HL-60/S4 treated with retinoic acid at 250 ng/mL for 4 days and 3 days (cell line): ENCODE data around the gene PAEP.

Experiments
- in situ Hi-C: fragments of 300-500 bp; cut with MboI; formaldehyde crosslinking; loops from 2 replicates; pipeline ENCODE4 v1.7.0; 2022; ENCODE audit warnings: low sequenced_read_pairs

Gene PAEP

GRCh38 chr9:135612981-135613910 is 51.7 kb downstream of the PAEP start:
- in situ Hi-C loops, result no loop called here

GRCh38 chr9:135613946-135614805 is 52.6 kb downstream of the PAEP start:
- in situ Hi-C loops, result no loop called here

- in situ Hi-C loops, result no loop called here
Measured at GRCh38 chr9:135614821-135615665, 53.5 kb downstream of the PAEP start.

GRCh38 chr9:135615666-135616618 is 54.4 kb downstream of the PAEP start:
- in situ Hi-C loops, result no loop called here
